PC-9 (cell line): ENCODE data around the gene LMBR1L. TPM values are rescaled to one million over a fixed set of nuclear protein-coding genes. Genes with fewer than 3 reads are reported as not detected.
A peak's percentile ranks its signal among the peaks of the same experiment; 100 is the strongest.

Source experiments
- BruUV-seq: library from RNA; stranded (reverse); fragments of 400-500 nt; replicated peaks from 2 replicates; lab custom pipeline; 2021; lab: Mats Ljungman, UMichigan
- CTCF ChIA-PET: fragments of 300-600 bp; sonication (Branson Sonifier 250); formaldehyde crosslinking; loops from one replicate; lab custom pipeline; 2022; ENCODE audit warnings: antibody characterized with exemption; lab: Charles Lee
- POLR2A ChIA-PET: fragments of 300-600 bp; sonication (Branson Sonifier 250); formaldehyde crosslinking; loops from one replicate; lab custom pipeline; 2022; ENCODE audit warnings: antibody characterized with exemption; ENCODE audit not compliant: unreplicated experiment; lab: Charles Lee
- DNase-seq, 2 experiments: peaks; one replicate each; pipeline versions ENCODE4 v3.0.0 to v3.0.0-alpha.2; 2015 to 2022; ENCODE audit warnings: mixed read lengths in 1 of 2
- H2AFZ ChIP-seq: fragments of 200-600 bp; sonication (generic); 2 replicates; pipeline ENCODE4 v1.8.1; 2017; ENCODE audit warnings: antibody characterized with exemption
- H3F3A ChIP-seq: fragments of 200-600 bp; sonication (generic); 2 replicates; pipeline ENCODE4 v1.8.1; 2017; ENCODE audit warnings: antibody characterized with exemption, mild to moderate bottlenecking, low read depth; ENCODE audit not compliant: insufficient read depth
- H3K27ac ChIP-seq: fragments of 200-600 bp; sonication (generic); 2 replicates; pipeline ENCODE4 v1.6.1; 2016; ENCODE audit warnings: mixed run types
- H3K27me3 ChIP-seq: fragments of 200-600 bp; sonication (generic); 2 replicates; pipeline ENCODE4 v1.6.1; 2016; ENCODE audit warnings: low read depth, mixed run types; ENCODE audit not compliant: insufficient read depth
- H3K36me3 ChIP-seq: fragments of 200-600 bp; sonication (generic); 2 replicates; pipeline ENCODE4 v1.6.1; 2016; ENCODE audit warnings: low read depth, mixed run types
- H3K4me1 ChIP-seq: fragments of 200-600 bp; sonication (generic); replicated peaks from 2 replicates; pipeline ENCODE4 v1.6.1; 2016; ENCODE audit warnings: mixed run types; ENCODE audit not compliant: insufficient read depth
- H3K4me2 ChIP-seq: fragments of 200-600 bp; sonication (generic); 2 replicates; pipeline ENCODE4 v1.6.1; 2017; ENCODE audit warnings: mixed run types
- H3K4me3 ChIP-seq: fragments of 200-600 bp; sonication (generic); 2 replicates; pipeline ENCODE4 v1.6.1; 2016; ENCODE audit warnings: mixed run types
- H3K79me2 ChIP-seq: fragments of 200-600 bp; sonication (generic); 2 replicates; pipeline ENCODE4 v1.6.1; 2017; ENCODE audit warnings: low read depth, mixed run types
- H3K9me2 ChIP-seq: fragments of 200-600 bp; sonication (generic); 2 replicates; pipeline ENCODE4 v1.8.1; 2017; ENCODE audit warnings: mild to moderate bottlenecking; ENCODE audit not compliant: insufficient read depth
- H3K9me3 ChIP-seq: fragments of 200-600 bp; sonication (generic); 2 replicates; pipeline ENCODE4 v1.8.1; 2016; ENCODE audit warnings: low read depth; ENCODE audit not compliant: insufficient read depth
- H4K20me1 ChIP-seq: fragments of 200-600 bp; sonication (generic); 2 replicates; pipeline ENCODE4 v1.8.1; 2017; ENCODE audit not compliant: insufficient read depth
- CTCF ChIP-seq: fragments of 200-600 bp; sonication (generic); conservative IDR thresholded peaks from 2 replicates; pipeline ENCODE4 v1.6.1; 2017; ENCODE audit warnings: mixed run types, antibody characterized with exemption, mild to moderate bottlenecking, moderate library complexity
- EZH2 ChIP-seq: fragments of 200-600 bp; sonication (generic); IDR thresholded peaks from 2 replicates; pipeline ENCODE4 v1.8.0; 2017; ENCODE audit warnings: antibody characterized with exemption, low read depth
- intact Hi-C: fragments of 100-400 bp; cut with micrococcal nuclease; formaldehyde crosslinking; loops from one replicate; pipeline ENCODE4 v1.10.0; 2022; ENCODE audit not compliant: unreplicated experiment
- total RNA-seq: library from RNA; stranded (reverse); gene quantifications from 2 replicates; pipeline ENCODE4 v1.2.3, GENCODE V29; 2021

Gene LMBR1L
- total RNA-seq, 1 experiment from 2014 or later: 53.9 TPM

- POLR2A ChIA-PET: no interaction called here
- no TSS peak for BruUV-seq
- H3K4me3 ChIP-seq: no peak overlapping the region
- no peak overlapping the region for H3K4me2 ChIP-seq
- DNase-seq: no peak
- H3K9me2 ChIP-seq: no peaks in the 10 kb centered on the region
- H3K4me1 ChIP-seq: peaks cover 12% of the 10 kb centered on the region; the same call in 1 of the 2 replicates
- peaks cover 21% of the 10 kb centered on the region; the same call in 1 of the 2 replicates for H3F3A ChIP-seq
- H3K27ac ChIP-seq: no peak overlapping the region
- no peak overlapping the region for H2AFZ ChIP-seq
- TF ChIP-seq EZH2 (no peak), CTCF (no peak)
- no peaks in the 10 kb centered on the region for H4K20me1 ChIP-seq
- H3K27me3 ChIP-seq: peaks cover 23% of the 10 kb centered on the region
- no peaks in the 10 kb centered on the region for H3K9me3 ChIP-seq
- H3K79me2 ChIP-seq: no peaks in the 10 kb centered on the region
- intact Hi-C loops: no loop called here
- H3K36me3 ChIP-seq: no peaks in the 10 kb centered on the region
- CTCF ChIA-PET: no interaction called here
Measured at GRCh38 chr12:49093792-49094159, 16.9 kb downstream of the LMBR1L start.

- no peak overlapping the region for H3K4me3 ChIP-seq
- no peak for DNase-seq
- no peaks in the 10 kb centered on the region for H3K9me3 ChIP-seq
- H2AFZ ChIP-seq: no peak overlapping the region
- peaks cover 23% of the 10 kb centered on the region for H3K27me3 ChIP-seq
- no TSS peak for BruUV-seq
- H3K4me2 ChIP-seq: no peak overlapping the region
- TF ChIP-seq EZH2 (no peak), CTCF (no peak)
- H3K36me3 ChIP-seq: no peaks in the 10 kb centered on the region
- intact Hi-C loops: no loop called here
- ChIA-PET CTCF (interaction anchor here (1.0 to 1.2 kb wide), 2 partner anchors 12 to 29 kb away, joined by 3 to 4 read pairs; no protein-coding TSS in a partner anchor), POLR2A (interaction anchor here (0.5 kb wide), 1 partner anchor 766 kb away, joined by 5 read pairs; no protein-coding TSS in a partner anchor)
- H3K9me2 ChIP-seq: no peaks in the 10 kb centered on the region
- peaks cover 23% of the 10 kb centered on the region; the same call in 1 of the 2 replicates for H3F3A ChIP-seq
- H4K20me1 ChIP-seq: no peaks in the 10 kb centered on the region
- no peak overlapping the region for H3K27ac ChIP-seq
- peaks cover 17% of the 10 kb centered on the region for H3K4me1 ChIP-seq
- no peaks in the 10 kb centered on the region for H3K79me2 ChIP-seq
Measured at GRCh38 chr12:49092816-49093406, 17.7 kb downstream of the LMBR1L start.

GRCh38 chr12:49092086-49092815, 18.4 kb downstream of the LMBR1L start:
- H3K27ac ChIP-seq: no peak overlapping the region
- H3K9me3 ChIP-seq: no peaks in the 10 kb centered on the region
- no peak overlapping the region for H3K4me3 ChIP-seq
- peaks cover 25% of the 10 kb centered on the region; the same call in 1 of the 2 replicates for H3F3A ChIP-seq
- intact Hi-C loops: no loop called here
- DNase-seq: peak in 1 of 2 experiments; percentile 47
- no peaks in the 10 kb centered on the region for H4K20me1 ChIP-seq
- BruUV-seq: no TSS peak
- TF ChIP-seq CTCF (peak; percentile 58; the same call in 1 of the 2 replicates), EZH2 (no peak)
- no peaks in the 10 kb centered on the region for H3K79me2 ChIP-seq
- H3K36me3 ChIP-seq: no peaks in the 10 kb centered on the region
- peaks cover 23% of the 10 kb centered on the region for H3K27me3 ChIP-seq
- H3K4me1 ChIP-seq: peaks cover 24% of the 10 kb centered on the region
- peak overlapping the region; percentile 35 for H3K4me2 ChIP-seq
- no peaks in the 10 kb centered on the region for H3K9me2 ChIP-seq
- ChIA-PET CTCF (interaction anchor here (1.0 to 1.2 kb wide), 2 partner anchors 13 to 29 kb away, joined by 3 to 4 read pairs; no protein-coding TSS in a partner anchor), POLR2A (interaction anchor here (0.5 kb wide), 1 partner anchor 765 kb away, joined by 5 read pairs; no protein-coding TSS in a partner anchor)
- H2AFZ ChIP-seq: no peak overlapping the region
